ENCODE results near the gene HOXA3.

Gene HOXA3

GRCh38 chr7:27177795-27178320, 25.5 kb upstream of the HOXA3 start:
- DNase-seq = no peak

GRCh38 chr7:27176962-27177794, 24.8 kb upstream of the HOXA3 start:
- DNase-seq = no peak

DNA sequence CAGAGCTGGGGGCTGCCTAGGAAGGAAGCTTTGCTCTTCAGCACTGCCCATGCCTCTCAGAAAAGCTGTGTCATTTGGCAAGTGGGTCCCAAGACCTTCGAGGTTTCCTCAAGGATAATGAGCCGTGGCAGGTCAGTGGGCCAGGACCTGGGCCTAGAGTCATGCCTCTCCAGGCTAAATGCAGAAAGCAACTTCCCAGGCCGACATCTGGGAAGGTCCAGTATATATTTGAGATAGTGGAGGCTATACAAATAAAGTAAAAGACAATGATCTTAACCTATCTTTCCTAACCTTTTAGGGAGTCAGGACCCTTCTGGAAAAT, 24.1 kb upstream of the HOXA3 start:
- no peak for DNase-seq

DNA sequence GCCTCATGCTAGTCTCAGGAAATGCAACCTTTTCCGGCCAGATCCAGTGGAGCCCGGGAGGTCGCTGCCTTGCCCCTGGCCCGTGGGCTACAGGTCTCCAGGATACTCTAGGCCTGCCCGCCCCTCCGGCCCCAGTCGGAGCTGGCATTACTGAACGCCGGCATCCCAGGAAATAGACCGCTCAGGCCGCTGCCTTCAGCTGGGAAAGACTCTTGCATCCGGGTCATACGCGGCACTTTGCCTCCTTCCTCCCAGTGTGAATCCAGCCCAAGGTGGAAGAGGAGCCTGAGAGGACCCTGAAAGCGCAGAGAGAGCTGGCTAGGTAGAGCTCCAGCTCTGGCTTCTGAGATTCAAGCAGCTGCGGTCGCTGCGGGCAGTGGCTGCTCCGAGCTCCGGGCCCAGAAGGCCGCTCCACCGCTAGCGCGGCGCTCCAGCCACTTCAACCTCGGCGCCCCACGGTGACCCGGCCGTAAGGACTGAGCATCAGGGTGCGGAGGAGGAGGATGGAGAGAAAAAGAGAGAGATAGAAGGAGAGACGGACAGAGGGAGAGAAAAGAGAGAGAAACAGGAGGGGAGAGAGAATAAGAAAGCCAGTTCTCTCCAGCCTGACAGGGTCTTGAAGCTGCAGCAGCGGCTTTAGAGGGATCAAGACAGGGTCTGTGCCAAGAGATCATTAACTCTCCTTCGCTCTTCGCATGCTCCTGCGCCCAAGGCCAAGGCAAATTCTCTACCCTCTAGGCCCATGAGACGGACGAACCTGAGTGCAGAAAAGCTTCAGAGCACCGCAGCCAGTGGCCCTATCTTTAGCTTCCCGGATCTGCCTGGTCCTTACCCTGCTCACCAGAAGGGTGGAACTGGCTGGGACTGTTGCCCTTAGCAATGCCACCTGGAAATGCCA, 23.5 kb upstream of the HOXA3 start:
- DNase-seq = no peak

DNA sequence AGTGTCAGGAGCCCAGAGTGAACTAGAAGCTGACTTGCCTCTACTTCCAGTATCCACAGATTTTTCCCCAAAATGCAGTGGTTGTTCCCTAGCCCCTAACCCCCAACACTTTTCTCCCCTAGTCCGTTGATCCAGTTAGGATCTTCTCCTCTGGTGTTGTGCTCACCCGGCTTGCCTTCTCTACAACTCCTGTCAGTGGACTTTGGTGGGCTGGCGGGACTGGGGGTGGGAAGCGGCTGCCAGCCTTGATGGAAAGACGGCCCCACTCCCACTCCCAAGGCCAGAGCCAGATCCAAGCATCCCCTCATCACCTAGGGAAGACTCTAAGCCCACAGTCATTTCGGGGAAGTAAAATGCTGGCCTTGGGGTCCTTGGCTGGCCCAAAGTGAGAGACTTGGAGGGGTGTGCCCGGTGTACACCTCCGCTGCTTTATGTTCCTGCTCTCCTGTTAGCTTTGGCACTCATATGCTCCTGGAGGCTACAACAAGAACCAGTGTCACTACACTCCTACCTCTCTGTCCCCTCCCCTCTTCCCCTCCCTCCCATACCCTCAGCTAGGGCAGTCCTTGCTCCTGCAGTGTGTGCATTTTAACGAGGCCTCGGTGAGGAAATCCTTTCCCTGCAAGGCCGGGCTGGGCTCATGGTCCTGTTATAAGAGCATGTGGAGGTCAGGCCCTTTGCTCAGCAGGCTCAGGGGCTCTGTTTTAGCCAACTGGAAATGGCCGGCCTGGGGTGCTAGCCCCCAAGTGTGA, 22.7 kb upstream of the HOXA3 start:
- DNase-seq = no peak

DNA sequence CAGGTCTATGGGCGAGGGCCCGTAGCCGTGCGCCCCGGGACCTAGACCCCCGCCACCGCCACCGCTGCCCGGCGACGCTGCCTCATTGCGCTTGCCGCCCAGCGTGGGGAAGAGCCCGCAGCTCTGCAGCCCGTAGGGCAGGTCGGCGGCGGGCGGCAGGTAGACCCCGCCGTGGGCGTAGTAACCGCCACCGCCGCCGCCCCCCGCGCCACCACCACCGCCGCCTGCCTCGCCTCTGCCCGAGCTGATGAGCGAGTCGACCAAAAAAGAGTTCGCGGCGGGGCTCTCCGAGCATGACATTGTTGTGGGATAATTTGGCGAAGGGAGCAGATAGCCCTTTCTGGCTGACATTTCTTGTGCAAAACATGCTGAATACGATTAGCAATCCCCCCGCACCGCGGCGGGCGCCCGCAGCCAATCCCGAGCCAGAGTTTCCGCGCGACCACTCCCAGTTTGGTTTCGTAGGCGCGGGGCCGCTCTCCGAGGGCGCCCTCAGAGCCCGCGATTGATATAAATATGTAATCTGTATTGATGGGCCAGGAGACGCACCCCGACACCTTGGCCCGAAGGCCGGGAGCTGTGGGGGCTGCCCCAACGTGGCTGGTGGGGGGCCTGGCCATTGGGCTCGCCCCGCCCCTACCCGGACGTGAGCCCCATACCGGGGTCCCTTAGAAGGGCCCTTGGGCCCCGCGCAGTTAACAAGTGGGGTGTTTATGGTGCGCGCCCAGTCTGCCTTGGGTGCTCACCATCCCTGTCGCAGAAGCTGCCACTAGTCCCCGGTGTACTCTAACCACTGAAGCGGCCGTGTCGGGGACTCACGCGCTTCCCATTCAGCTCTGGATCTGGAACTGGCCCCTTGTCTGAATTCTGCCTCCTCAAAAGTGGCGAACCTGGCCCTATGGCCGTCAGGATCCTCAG, 21.8 kb upstream of the HOXA3 start, which contains the start of gene HOXA10:
HOXA10 (minus strand) TSS at position 365 of the 918 bp plus-strand sequence; CDS start at position 351, 14 bp downstream.
- DNase-seq = peak; percentile 7

DNA sequence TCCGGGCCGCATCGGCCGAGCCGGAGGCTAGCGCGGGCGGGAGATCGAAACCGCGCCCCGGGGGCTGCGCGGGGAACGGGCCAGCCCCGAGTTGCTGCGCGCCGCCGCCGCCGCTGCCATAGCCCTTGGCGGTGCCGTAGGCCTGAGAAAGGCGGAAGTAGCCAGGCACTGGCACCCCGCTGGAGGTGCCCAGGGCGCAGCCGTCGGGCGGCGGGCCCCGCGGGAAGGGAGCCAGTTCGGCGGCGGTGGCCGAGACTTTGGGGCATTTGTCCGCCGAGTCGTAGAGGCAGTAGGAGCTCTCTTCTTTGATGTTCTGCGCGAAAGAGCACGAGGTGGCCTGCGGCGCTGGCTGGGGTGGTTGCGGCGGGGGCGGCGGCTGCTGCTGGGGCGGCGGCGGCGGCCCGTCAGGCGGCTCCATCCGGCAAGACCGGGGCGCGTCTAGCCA, 21.1 kb upstream of the HOXA3 start:
- DNase-seq = peak; percentile 5

GRCh38 chr7:27172823-27173510, 20.6 kb upstream of the HOXA3 start:
- peak; percentile 16 for DNase-seq

GRCh38 chr7:27172315-27172774, 20.0 kb upstream of the HOXA3 start:
- DNase-seq = no peak

GRCh38 chr7:27171637-27172314, 19.4 kb upstream of the HOXA3 start:
- DNase-seq = no peak

DNA sequence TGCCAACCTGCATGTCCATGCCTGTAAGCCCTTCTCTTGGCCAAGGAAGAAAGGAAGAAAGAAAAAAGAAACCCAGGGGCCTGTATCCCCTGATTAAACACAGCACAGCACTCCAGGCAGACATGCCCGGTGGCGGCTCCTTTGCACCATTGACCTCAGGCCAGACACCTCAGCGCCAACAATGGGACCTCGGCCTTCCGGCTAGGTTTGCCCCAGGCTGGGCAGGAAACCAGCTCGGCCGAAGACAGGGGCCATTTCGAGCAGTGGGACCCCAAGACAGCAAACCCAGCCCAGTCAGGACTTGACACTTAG, 18.9 kb upstream of the HOXA3 start:
- DNase-seq = no peak

- DNase-seq = no peak
Observed at GRCh38 chr7:27170426-27171324, 18.3 kb upstream of the HOXA3 start.

DNA sequence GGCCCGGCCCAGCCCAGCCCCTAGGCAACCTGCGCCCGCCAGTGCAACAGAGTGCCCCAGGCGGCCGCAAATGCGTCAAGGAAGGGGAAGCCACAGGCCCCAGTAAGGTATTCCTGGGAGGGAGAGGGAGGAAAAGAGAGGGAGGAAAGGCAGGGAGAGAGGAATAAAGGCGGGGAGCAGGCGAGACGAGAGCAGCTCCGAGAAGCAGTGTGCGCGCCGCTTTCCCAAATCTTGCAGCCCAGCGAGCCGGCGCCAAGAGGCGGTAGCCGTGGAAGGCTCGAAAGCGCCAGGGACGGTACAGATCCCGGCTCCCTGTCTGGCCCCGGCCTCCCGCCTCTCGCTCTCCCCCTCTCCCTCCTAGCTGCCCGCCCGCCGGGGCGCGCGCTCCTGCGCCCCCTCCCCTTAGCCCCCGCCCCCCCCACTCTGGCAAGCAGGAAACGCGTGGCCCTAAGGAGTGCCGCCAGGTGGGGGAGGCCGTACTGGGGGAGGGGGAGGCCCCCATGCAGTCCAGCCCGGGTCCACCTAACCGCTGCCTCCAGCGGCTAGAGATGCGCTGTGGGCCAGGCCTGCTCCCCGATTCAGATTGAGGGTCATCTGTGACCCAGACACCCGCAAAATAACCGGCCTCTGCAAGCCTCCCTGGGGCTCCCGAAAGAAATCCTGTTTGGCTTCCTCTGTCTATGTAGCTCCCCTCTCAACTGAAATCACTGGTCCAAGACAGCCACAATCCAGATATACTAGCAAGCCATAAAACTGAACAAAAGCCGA, 17.5 kb upstream of the HOXA3 start:
- DNase-seq = peak; percentile 10

DNA sequence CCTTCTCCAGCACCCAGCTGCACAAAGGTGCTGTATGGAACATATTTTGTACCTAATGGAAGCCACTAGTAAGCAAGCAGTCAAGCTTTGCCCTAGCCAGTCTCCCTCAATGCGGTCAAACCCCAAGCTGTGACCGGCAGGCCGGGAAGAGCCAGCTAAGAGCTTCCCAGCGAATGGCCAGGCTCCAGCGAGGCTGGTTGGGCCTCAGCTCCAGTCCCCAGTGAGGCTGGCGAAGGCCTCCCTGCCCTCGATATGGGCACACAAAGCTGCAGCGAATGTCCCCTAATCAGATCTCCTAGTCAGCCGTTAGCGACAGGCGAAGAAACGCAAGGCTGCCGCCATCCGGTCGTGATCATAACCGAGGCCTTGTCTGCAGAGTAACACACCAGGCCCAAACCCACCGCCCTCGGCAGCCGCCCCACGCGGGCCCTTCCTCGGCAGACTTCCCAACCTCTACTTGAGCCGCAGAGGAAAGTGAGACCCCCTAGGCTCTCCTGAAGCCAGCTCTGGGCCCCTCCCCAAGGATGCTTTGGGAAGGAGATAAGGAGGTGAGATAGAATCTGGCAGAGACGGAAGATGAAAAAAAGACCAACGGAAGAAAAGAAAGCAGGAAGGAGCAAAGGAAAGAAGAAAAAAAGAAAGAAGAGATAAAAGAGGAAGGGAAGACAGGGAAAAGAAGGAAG, 16.0 kb upstream of the HOXA3 start:
- peak; percentile 51 for DNase-seq

GRCh38 chr7:27167916-27168264, 15.5 kb upstream of the HOXA3 start:
- DNase-seq = no peak

DNA sequence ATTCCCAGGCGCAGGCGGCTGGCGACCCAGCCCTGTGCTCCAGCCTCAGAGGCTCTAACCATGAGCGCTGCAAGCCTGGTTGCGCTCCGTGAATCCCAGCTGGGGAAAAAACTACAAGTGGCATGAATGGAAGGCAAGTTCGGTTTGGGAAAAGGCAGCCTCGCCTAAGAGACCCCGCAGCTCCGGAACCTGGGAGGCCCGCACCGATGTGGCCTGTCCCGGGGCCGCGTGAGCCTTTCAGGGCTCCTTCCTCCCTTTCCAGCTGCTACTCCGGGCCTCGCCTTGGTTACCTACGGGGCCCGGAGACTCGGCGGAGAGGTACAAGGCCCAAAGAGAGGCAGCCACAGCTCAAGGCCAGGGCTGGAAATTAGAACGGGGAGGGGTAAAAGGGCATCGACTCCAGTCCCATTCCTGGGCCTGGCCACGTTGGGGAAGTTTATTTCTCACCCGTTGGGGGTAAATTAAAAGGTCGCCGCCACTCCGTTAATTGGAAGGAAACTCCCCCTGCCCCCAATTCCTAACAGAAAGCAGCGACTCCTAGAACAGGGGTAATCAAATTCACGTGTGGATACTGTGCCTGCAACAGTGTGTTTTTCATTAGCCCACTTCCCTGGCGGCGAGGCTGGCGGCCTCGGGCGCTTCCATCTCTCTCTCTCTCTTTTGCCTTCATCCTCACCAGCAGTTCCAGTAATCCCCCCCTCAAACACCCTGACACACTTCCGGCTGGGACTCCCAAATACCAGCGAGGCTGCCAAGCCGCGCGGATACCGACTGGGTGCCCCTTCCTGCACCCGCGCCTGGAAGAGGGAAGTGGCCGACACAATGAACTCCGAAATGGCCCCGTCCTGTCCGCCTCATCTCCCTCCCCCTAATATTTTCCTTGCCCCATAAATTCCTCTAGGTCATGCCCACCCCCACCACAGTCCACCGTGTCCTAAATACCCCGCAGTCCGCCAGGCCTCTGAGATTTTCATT, 14.4 kb upstream of the HOXA3 start:
- DNase-seq = no peak

DNA sequence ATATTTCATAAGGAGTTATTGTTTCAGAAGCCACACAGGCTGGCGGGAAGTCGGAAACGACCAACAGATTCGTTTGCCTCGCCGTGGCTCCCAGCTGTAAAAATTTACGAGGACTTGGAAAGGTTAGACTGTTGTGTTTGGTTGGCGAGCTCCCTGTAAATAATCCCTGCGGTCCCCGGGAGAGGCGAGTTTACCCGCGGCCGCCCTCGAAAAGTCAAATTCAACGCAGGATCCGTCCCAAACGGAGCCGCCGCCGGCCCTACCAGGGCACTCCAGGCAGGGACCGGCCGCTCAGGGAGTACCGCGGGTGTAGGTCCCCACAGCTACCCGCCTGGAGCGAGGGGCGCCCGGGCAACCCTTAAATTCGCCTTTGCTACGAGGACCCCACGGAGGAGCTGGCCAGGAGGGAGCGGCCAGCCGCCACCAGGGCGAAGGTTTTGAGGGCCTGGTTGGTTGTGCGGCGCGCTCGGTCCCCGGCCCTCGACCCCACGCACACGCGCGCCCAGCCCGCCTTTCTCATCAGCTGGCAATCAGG, 13.7 kb upstream of the HOXA3 start:
- no peak for DNase-seq
